Ecto neural progenitor cell (in vitro differentiated cells): ENCODE data around the gene MAP2.
"Not testable (repeated sequence)": the region's sequence is repeated elsewhere in the genome, so short reads cannot be mapped to it uniquely, and the experiment has no call there.

Experiments used
- DNase-seq: peaks from one replicate; pipeline ENCODE4 v3.0.0-alpha.2; 2018; ENCODE audit warnings: low spot score

The MAP2 gene

DNA sequence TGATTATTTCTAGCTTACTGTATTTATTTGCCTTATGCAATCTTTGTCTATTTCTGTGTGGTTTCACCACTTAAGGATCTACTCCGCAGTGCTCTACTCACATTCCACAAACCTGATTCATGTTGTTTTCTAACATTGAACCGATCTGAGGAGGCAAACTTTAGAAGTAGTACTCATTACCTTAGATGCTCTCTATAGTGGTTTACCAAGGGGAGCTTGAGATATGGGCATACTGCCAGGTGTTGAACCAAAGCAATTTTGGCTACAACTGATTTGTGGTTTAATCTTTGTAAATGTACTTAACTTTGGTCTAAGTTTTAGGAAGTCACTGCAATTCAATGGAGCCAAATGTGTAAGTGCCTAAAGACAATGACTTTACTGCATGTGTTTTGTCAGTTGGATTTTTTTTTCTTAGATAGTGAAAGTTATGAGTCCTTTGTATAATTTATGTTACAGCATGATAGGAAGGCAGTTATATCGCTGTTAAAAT, 50.1 kb downstream of the MAP2 start:
- DNase-seq: no peak

DNA sequence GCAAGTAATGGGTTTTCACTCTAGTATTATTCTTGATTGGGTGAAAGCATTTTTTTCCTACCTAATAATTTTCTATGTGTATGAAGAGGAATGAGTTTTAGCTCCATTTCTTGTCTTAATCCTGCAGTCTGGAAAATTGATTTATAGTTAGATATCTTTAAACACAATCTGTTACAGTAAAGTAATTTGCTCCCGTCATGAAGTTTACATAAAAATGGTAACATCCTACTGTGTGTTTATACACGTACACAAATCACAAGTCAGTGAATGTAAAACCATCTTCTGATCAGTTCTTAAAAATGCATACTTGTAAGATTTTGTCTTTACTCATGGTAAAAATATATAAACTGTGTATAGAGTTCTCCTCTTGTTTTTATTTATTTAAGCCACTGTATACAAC, 51.1 kb downstream of the MAP2 start:
- DNase-seq: no peak

DNA sequence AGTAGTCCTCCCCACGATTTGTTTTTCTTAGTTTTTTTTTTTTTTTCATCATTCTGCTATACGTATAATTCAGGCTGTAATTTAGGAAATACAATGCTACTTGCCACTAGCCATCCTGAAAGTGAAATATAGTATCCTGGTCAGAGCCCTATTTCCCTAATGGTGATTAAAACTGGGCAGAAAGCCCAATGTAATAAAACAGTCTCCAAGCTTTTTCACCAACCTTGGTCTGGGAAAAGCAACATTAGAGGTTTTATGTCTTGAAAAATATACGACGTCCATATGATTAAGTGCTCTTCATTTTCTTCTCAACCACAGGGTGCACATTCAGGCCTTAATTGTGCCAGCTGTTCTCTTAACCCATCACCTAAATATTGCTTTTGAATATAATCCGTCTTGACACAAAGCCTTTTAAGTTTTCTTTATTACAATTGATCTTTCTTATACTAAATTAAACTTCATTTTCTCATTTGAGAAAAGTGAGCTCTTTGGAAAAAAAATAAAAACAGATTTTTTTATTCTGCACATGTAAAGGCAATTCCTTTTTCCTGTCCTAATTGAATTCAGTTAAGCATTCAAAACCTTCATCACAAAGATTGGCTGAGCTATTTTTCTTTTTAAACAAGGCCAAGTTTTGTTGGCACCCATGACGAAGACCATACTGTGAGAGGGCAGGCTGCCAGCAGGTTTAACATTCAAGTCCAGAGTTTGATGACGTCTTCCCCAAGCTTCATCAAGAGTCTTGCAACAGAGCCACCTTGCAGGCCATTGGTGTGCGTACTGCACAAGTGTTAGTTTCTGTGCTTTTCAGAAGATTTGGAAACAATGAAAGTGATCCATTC, 52.7 kb downstream of the MAP2 start:
- no peak for DNase-seq

DNA sequence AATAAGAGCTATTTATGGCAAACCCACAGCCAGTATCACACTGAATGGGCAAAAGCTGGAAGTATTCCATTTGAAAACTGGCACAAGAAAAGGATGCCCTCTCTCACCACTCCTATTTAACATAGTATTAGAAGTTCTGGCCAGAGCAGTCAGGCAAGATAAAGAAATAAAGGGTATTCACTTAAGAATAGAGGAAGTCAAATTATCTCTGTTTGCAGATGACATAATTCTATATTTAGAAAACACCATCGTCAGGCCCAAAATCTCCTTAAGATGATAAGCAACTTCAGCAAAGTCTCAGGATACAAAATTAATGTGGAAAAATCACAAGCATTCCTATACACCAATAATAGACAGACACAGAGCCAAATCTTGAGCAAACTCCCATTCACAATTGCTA, 68.4 kb downstream of the MAP2 start:
- not testable (repeated sequence) for DNase-seq

DNA sequence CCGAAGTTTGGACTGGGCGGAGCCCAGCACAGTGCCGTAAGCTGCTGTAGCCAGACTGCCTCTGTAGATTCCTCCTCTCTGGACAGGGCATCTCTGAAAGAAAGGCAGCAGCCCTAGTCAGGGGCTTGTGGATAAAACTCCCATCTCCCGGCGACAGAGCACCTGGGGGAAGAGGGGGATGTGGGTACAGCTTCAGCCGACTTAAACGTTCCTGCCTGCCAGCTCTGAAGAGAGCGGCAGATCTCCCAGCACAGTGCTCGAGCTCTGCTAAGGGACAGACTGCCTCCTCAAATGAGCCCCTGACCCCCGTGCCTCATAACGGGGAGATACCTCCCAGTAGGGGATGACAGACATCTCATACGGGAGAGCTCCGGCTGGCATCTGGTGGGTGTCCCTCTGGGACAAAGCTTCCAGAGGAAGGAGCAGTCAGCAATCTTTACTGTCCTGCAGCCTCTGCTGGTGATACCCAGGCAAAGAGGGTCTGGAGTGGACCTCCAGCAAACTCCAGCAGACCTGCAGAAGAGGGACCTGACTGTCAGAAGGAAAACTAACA, 71.3 kb downstream of the MAP2 start:
- DNase-seq: not testable (repeated sequence)

DNA sequence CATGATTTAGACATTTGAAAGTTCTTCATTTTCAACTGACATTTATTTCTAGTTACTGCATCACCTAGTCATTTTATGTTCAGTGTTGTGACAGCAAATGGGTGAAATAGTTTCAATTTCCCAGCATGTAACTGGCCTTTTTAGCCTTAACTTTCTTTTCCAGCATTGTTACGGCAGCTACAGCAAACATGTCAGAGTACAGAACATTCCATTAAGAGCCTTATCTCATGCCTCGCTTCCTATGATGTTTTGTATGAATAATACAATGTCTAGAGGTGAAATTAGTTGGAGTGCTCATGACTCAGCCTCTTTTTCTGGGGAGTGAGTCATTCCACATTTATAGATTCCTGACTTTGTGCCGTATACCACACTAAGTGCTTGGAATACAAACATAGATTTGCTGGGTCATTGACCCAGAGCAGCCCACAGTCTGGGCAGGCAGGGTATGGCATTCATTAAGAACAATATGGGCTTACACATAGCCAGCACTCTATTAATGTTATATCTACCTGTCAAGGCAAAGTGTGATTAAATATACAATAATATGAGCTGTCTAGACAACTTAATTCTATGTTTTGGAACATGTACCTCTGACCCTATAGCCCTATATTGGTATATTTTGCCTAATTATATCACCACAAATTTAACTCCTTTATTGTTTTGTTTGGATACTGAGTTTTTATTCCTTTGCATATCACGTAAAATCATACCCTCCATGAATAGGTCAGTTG, 72.2 kb downstream of the MAP2 start:
- no peak for DNase-seq

DNA sequence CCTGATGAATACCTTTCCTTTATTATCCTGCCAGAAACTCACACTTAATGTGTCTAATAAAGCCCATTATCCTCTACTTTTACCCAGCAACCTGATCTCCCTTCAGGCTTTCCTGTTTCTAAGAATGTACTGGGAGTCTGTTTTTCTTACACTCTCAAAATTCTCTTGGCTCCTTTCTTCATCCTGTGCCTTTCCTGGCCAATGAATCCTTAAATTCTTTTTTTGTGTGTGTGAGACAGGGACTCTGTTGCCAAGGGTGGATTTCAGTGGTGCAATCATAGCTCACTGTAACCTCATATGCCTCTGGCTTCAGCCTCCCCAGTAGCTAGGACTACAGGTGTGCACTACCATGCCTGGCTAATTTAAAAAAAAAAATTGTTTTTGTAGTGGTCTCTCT, 72.7 kb downstream of the MAP2 start:
- DNase-seq: no peak

DNA sequence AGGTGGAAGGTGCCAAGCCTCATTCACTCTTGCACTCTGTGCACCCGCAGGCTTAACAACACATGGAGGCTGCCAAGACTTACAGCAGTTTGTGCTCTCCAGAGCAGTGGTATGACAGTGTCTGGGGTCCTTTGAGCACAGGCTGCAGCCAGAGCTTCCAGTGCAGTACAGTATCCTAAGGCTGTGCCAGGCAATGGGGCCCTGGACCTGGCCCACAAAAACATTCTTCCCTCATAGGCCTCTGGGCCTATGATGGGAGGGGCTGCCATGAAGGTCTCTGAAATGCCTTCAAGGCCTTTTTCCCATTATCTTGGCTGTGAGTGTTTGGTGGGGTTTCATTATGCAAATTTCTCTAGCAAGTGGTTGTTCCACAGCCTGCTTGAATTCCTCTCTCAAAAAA, 74.8 kb downstream of the MAP2 start:
- no peak for DNase-seq

DNA sequence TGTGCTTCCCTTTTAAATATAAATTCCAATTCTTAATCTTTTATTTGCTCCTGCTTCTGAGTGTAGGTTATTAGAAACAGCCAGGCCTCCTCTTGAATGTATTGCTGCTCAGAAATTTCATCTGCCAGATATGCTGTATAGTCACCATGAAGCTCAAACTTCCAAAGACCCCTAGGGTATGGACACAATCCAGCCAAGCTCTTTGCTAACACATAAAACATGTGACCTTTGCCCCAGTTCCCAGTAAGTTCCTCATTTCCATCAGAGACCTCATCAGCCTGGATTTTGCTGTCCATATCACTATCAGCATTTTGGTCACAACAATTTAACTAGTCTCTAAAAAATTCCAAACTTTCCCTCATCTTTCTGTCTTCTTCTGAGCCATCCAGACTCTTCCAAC, 75.2 kb downstream of the MAP2 start:
- no peak for DNase-seq

DNA sequence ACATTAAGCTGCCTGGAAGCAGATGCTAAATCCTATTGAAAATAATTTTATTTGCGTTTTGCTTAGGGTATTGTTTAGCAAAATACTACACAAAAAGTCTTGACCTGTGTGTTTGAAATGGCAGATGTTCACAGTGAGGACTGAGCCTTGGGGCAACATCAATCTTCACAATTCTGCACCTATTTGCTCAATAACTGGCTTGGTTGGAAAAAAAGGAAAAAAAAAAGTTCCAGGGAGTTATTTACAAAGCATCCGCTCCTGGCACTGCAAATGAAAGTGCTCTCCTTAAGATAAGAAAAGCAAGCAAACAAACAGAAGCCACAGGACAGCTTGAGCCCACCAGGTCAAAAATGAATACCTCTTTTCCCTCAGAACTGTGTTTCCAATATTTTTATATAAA, 77.7 kb downstream of the MAP2 start:
- no peak for DNase-seq

DNA sequence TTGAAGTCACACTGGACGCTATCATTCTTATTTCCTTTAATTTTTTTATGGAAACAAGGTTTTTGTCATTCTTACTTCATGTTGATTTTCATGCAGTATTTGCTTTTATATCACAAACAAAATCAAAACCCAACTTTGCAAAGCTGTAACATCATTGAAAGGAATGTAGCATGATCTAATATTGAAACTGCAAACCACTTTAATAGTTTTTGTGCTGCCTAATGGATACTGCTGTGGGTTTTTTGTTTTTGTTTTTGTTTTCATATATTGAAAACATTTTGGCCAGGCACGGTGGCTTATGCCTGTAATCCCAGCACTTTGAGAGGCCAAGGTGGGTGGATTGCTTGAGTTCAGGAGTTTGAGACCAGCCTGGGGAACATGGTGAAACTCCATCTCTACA, 81.6 kb downstream of the MAP2 start:
- DNase-seq: no peak

DNA sequence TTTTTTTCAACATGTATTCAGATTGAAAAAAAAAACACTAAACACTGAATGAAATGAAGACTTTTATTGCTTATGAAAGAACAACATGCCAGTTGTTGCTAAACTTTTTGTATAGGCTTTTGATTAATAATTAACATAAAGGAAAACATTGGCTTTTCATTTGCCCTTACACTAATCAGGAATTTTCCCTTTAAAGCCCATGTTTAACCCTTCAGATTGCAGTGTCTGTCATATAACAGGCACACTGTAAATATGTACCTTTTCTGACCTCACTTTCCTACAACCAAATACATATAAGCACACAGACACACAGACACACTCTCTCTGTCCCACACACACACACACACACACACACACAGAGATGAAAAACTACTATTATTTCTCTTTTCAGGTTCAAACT, 84.4 kb downstream of the MAP2 start:
- no peak for DNase-seq

DNA sequence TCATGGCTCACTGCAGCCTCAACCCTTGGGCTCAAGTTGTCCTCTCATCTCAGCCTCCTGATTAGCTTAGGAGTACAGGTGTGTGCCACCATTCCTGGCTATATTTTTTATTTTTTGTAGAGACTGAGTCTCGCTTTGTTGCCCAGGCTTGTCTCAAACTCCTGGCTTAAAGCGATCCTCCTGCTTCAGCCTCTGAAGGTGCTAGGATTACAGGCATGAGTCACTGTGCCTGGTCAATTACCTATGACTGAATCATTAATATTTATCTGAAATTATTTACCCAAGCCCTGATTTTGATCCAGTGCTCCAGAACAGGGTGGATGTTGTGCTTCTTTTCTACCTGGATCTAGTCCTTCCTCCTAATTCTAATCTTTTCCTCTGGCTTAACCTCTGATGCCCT, 87.8 kb downstream of the MAP2 start:
- no peak for DNase-seq

DNA sequence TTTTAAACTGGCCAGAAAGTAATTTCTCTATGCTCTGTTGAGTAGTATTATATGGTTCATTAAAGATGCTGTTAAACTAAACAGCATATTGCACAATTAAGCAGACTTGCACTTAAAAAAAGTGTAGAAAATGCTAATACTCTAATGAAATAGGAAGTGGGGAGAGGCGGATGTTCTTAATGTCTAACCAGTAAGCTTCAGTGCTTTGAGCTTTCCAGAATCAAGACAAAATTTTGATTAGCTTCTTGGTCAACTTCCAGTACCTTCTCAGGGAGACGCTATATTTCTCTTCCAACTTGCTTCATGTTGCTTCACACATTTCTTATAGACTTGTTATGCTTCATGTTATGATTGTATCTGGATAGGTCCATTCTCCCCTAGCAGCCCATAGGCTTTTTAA, 89.1 kb downstream of the MAP2 start:
- DNase-seq: no peak

DNA sequence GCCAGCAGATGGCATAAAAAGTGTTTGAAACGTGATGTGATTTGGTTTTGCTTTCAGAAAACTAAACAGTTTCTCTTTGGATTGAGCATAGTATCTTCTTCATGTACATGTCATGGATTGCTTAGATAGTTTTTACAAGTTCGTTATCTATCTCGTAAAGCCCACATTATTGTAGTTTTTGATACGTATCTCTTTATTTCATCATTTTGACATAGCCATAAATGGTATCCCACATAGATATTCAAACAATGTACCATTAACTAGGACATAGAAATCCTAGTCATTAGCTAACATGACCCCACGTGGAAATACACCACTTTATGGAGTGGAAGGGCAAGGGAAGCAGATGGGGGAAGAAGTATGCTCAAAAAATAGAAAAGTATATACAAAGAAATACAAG, 93.6 kb downstream of the MAP2 start:
- no peak for DNase-seq

DNA sequence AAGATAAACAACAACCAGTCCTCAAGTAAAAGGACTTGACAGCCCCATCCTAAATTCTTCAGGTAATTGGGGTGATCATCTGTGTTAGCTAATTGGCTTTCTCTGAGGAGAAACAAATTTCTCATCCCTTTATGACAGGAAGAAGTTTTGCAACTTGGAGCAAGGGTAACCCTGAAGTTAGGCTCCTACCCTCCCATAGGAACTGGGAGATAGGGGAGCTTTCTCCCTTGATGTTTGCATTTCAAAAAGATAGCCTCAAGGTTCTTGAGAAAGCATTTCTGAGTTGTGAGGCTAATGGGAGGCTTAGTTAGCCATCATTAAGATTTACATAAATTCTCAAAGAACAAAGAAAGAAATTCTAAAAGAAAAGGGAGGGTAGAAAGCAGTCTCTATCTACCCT, 95.4 kb downstream of the MAP2 start:
- no peak for DNase-seq

DNA sequence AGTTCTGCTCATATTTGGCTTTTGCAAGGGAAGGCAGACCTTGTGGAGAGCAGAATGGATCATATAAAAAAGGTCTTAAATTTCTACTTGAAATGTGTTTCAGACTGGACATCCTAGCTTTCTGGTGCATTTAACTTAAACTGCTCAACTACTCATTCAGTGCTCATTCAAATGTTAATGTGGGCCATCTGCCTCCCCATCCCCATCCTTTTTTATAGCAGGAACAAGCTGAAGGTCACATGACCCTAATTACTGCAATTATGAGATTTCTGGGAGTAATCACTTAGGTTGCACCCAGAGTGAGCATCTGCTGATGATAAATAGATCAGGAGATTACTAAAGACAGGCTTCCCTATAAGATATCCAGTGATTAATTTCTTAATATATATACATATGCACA, 96.1 kb downstream of the MAP2 start:
- no peak for DNase-seq

DNA sequence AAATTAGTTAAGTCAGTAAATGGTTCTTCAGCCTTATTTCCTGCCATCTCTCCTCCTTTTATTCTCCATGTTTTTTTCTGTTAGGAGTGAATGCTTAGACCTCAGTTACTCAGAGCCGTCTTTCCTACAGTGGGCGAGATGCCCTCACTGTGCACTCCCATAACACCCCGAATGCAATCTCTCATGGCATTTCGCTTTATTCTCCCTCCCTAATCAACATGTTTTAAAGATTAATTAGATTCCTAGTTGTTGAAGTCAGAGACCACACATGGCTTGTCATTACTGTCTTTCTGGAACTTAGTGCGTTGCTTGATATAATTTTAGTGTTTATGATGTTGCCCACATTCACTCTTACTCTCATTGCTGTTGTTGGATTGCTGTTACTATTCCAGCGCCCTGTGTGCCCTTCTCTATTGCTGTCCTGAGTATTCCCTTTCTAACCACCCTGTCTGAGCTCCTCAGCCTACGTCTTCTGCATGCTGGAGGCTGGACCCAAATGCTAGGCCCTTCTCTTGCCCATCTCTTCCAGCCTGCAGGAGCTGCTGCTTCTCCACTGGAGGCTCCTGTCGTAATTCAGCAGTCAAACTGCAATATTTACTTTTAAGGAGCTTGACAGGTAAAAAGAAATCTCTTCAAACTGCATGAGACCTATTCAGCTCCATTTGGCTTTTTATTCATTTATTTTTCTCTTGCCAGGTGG, 99.3 kb downstream of the MAP2 start:
- peak; percentile 46 for DNase-seq

DNA sequence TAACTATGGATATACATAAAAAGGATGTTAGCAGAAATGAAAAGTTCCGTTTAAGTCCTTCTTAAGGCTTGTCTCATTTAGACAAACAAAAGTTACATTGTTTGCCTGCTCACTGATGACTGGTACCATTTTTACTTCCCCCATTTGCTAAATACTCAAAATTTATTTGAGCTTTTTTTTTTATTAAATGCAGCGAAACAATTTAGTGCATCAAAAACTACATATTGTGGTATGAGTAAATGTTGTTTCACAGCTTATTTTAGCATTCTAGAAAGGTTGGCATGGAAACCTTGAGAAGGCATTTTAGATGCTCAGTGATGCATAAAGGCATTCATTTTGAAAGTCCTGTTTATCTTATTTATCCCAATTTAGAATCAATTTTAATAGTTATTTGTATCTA, 100.0 kb downstream of the MAP2 start:
- no peak for DNase-seq

DNA sequence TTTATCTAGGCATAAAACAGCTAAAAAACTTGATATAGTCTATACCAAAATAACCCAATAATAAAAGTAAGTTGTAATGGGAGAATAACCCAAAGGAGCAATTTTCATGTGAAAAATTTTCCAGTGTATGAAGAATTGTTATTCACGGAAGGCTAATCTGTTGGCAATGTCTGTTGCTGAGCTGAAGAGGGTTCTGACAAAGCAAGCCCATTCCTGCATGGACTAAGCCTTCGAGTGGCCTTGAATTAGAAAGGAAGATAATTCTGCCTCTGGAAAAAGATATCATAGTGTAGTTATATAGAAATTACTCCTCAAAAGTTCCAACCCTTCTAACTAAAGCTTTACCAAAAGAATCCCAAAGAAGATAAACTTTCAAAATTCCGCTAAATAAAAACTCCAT, 101.5 kb downstream of the MAP2 start:
- DNase-seq: no peak

DNA sequence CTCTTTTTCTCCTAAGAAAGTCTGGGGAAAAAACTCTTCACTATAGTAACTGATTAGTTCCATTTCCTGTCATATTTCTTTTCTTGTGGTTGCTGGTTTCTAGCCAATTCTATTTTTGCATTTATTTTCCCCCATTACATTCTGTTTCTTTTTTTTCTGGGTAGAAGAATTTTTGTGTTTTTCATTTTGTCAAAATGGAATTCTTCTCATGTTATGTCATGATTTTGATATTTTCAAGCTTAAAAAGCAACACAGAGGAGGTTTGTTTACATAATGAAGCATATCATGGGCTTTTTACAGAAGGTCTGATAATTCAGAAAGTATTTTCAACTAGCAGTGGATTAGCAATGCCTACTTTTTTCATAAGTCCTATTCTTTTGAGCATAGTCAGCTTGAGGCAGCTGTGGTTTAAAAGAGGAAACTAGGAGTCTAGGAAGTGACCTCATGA, 102.0 kb downstream of the MAP2 start:
- no peak for DNase-seq

DNA sequence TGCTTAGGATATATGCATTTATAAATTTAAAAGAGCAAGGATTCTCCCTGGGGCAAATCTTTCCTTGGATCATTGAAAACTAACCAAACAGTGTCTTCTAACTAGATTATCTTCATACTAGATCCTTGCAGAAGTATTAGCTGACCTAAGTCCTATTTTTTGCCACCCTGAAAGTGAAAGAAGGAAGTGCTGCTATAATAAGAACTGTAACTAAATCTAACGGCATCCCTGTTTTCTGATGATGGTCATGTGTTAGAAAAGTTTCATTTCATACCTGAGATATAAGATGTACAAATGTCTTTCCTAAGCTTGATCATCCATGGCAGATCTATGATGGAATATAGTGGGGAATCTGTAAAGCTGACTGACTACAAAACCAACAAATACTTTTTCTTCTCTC, 102.7 kb downstream of the MAP2 start:
- no peak for DNase-seq

DNA sequence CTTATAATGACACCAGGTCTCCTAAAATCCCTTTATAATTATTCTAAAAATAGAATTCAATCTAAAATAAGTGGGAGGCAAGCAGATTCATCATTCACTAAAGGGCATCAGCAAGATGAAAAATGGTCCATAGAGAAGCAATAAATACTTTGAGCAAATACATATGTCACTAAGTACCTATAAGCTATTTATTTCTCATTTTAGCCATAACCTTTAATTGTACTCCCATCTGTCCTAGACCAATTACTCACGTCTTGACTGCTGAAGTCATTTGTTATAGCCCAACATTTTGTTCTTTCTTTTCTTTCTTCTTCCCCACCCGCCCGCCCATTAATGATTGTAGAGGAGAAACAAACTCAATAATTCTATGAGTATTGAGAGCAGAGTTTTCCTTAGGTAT, 105.7 kb downstream of the MAP2 start:
- DNase-seq: no peak
